HepG2 (cell line): Measurements from ENCODE around the gene SPATA7. TPM values are rescaled to one million over a fixed set of nuclear protein-coding genes. Genes with fewer than 3 reads are reported as not detected.
A peak's percentile ranks its signal among the peaks of the same experiment; 100 is the strongest.

Experiments
- ATAC-seq: fragments of 200-7000 bp; cut with Tn5 transposase; 3 replicates; pipeline ENCODE4 v1.9.1; 2020; ENCODE audit warnings: mild to moderate bottlenecking, moderate library complexity
- BruUV-seq: library from RNA; stranded (reverse); fragments of 400-500 nt; replicated peaks from 2 replicates; lab custom pipeline; 2021; lab: Mats Ljungman, UMichigan
- CTCF ChIA-PET: fragments of 300-600 bp; formaldehyde crosslinking; extraction: SDS; loops from one replicate; lab custom pipeline; 2021; ENCODE audit warnings: low total read pairs, inconsistent platforms, low intra/inter-chr PET ratio; lab: Yijun Ruan, JAX
- POLR2A ChIA-PET: fragments of 350-600 bp; sonication (Branson Sonifier 250); formaldehyde crosslinking; loops from one replicate; lab custom pipeline; 2020; ENCODE audit warnings: antibody characterized with exemption, inconsistent platforms; lab: Yijun Ruan, JAX
- DNase-seq: peaks from one replicate; pipeline ENCODE4 v3.0.0-alpha.2; 2015; ENCODE audit warnings: low spot score
- FAIRE-seq: peaks from 3 replicates; lab custom pipeline; 2011; peaks lifted over from hg19 to GRCh38; lab: Jason Lieb, UNC
- H2AFZ ChIP-seq: one replicate; pipeline ENCODE4 v1.6.1; 2011; ENCODE audit warnings: low read length, inconsistent platforms
- H3K27ac ChIP-seq: fragments of 300-600 bp; 3 replicates; pipeline ENCODE4 v1.8.0; 2011; ENCODE audit warnings: mixed run types, mild to moderate bottlenecking, mixed read lengths, low read length, inconsistent platforms; ENCODE audit not compliant: insufficient read depth; ENCODE audit errors: extremely low read length
- H3K27me3 ChIP-seq, 2 experiments: fragments of 200-600 bp in 1 of 2; 2 replicates in 1 of 2; 3 replicates in 1 of 2; pipeline versions ENCODE4 v1.6.0 to v1.8.0; 2011; ENCODE audit warnings: low read length in 2 of 2, mild to moderate bottlenecking in 2 of 2, moderate library complexity in 2 of 2, inconsistent platforms in 1 of 2; ENCODE audit not compliant: insufficient read depth in 2 of 2, control insufficient read depth in 1 of 2
- H3K36me3 ChIP-seq, 2 experiments: fragments of 200-600 bp in 1 of 2; replicated peaks in 1 of 2; 2 replicates in 1 of 2; 3 replicates in 1 of 2; pipeline versions ENCODE4 v1.5.1 to v1.8.0; 2011; ENCODE audit warnings: low read length in 2 of 2, inconsistent platforms in 1 of 2; ENCODE audit not compliant: insufficient read depth in 2 of 2, control insufficient read depth in 1 of 2
- H3K4me1 ChIP-seq: 2 replicates; pipeline ENCODE4 v1.5.1; 2012; ENCODE audit warnings: low read length, inconsistent platforms; ENCODE audit not compliant: insufficient read depth
- H3K4me2 ChIP-seq: 2 replicates; pipeline ENCODE4 v1.6.0; 2011; ENCODE audit warnings: low read depth, low read length, inconsistent platforms
- H3K4me3 ChIP-seq, 3 experiments: fragments of 200-600 bp in 1 of 3; sonication (generic), shearing (Covaris generic) in 1 of 3; replicated peaks in 1 of 3; 2 replicates each; pipeline ENCODE4 v1.5.1; 2011 to 2016; ENCODE audit warnings: low read length in 3 of 3, inconsistent platforms in 2 of 3, low read depth in 2 of 3, mild to moderate bottlenecking in 2 of 3, control low read depth in 1 of 3, mixed read lengths in 1 of 3; ENCODE audit not compliant: insufficient read depth in 1 of 3
- H3K79me2 ChIP-seq: one replicate; pipeline ENCODE4 v1.6.1; 2011; ENCODE audit warnings: low read length, inconsistent platforms; ENCODE audit not compliant: insufficient read depth
- H3K9ac ChIP-seq: 2 replicates; pipeline ENCODE4 v1.6.0; 2011; ENCODE audit warnings: mild to moderate bottlenecking, low read depth, low read length, inconsistent platforms; ENCODE audit not compliant: insufficient read depth
- H3K9me3 ChIP-seq: 2 replicates; pipeline ENCODE4 v1.5.1; 2012; ENCODE audit warnings: mild to moderate bottlenecking, low read length
- H4K20me1 ChIP-seq: 2 replicates; pipeline ENCODE4 v1.6.0; 2011; ENCODE audit warnings: inconsistent platforms, mild to moderate bottlenecking, low read length, moderate library complexity; ENCODE audit not compliant: insufficient read depth
- ARID5B ChIP-seq: IDR thresholded peaks from 2 replicates; pipeline ENCODE4 v1.4.0; 2020; ENCODE audit warnings: mild to moderate bottlenecking, missing genetic modification reagents
- CREBL2 ChIP-seq: sonication (generic); formaldehyde crosslinking; IDR thresholded peaks from 2 replicates; pipeline ENCODE4 v1.8.1; 2023; ENCODE audit warnings: missing genetic modification reagents, mild to moderate bottlenecking, borderline replicate concordance
- MBD4 ChIP-seq: IDR thresholded peaks from 2 replicates; pipeline ENCODE4 v1.6.1; 2012; ENCODE audit warnings: low read length, inconsistent platforms, borderline replicate concordance
- NR2F6 ChIP-seq, 2 experiments: IDR thresholded peaks; 2 replicates each; pipeline ENCODE4 v1.6.1; 2016; ENCODE audit warnings: antibody characterized with exemption in 1 of 2, mild to moderate bottlenecking in 1 of 2
- RARA ChIP-seq: IDR thresholded peaks from 2 replicates; pipeline ENCODE4 v1.6.1; 2016; ENCODE audit warnings: missing genetic modification reagents, missing compliant biosample characterization
- RELA ChIP-seq: sonication (generic); formaldehyde crosslinking; IDR thresholded peaks from 2 replicates; pipeline ENCODE4 v1.4.0; 2020; ENCODE audit warnings: missing genetic modification reagents
- SALL1 ChIP-seq: sonication (generic); formaldehyde crosslinking; IDR thresholded peaks from 2 replicates; pipeline ENCODE4 v1.8.0; 2022; ENCODE audit warnings: mild to moderate bottlenecking, missing genetic modification reagents
- ZBTB38 ChIP-seq: sonication (generic); formaldehyde crosslinking; IDR thresholded peaks from 2 replicates; pipeline ENCODE4 v1.5.1; 2020; ENCODE audit warnings: mild to moderate bottlenecking, missing genetic modification reagents
- ZNF281 ChIP-seq: sonication (generic); formaldehyde crosslinking; IDR thresholded peaks from 2 replicates; pipeline ENCODE4 v1.4.0; 2020; ENCODE audit warnings: missing genetic modification reagents, borderline replicate concordance
- ZNF496 ChIP-seq: sonication (generic); formaldehyde crosslinking; IDR thresholded peaks from 2 replicates; pipeline ENCODE4 v1.8.1; 2023; ENCODE audit warnings: mild to moderate bottlenecking, moderate library complexity, missing genetic modification reagents; ENCODE audit not compliant: insufficient replicate concordance
- ZNF605 ChIP-seq: sonication (generic); formaldehyde crosslinking; IDR thresholded peaks from 2 replicates; pipeline ENCODE4 v1.8.0; 2022; ENCODE audit warnings: mild to moderate bottlenecking, missing genetic modification reagents
- WGBS: methylation state at CpG from one replicate; pipeline ENCODE4 v1.1.6; 2017; ENCODE audit warnings: low lambda C conversion rate; 5-methylcytosine and 5-hydroxymethylcytosine counted together
- in situ Hi-C: cut with HindIII; loops from 2 replicates; pipeline ENCODE4 v1.10.0; 2017; ENCODE audit warnings: low pct_unique_long_range_greater_than_20kb; ENCODE audit not compliant: extremely low pct_ligation_motif_present
- intact Hi-C: fragments of 100-400 bp; cut with micrococcal nuclease; formaldehyde crosslinking; loops from one replicate; pipeline ENCODE4 v1.10.0; 2022; ENCODE audit not compliant: unreplicated experiment
- polyA plus RNA-seq, 8 experiments: library from polyadenylated mRNA; depleted of rRNA in 3 of 8; stranded (reverse) in 7 of 8; unstranded in 1 of 8; fragments of >200 nt; fragmentation: Illumina TruSeq in 4 of 8; extraction: Trizol in 4 of 8; gene quantifications; 2 replicates each; pipeline versions ENCODE4 v1.2.1 to v1.2.3, GENCODE V29; 2011 to 2016; ENCODE audit warnings: low read depth in 4 of 8, missing spikeins in 1 of 8, mixed read lengths in 1 of 8; ENCODE audit not compliant: insufficient read depth in 1 of 8
- total RNA-seq, 5 experiments: library from RNA; depleted of rRNA; stranded (reverse); fragments of >200 nt; fragmentation: Illumina TruSeq; extraction: Trizol; gene quantifications; 2 replicates each; pipeline ENCODE4 v1.2.3, GENCODE V29; 2016; ENCODE audit warnings: low read depth in 1 of 5
- TF ChIP-seq, protein P1 (sequence below): sonication (generic); formaldehyde crosslinking; conservative IDR thresholded peaks from 2 replicates; pipeline ENCODE4 v1.4.0; 2020; ENCODE audit warnings: missing genetic modification reagents

The SPATA7 gene
- total and polyA plus RNA-seq, 2 of the 13 experiments (the other 11 are each of a cell fraction or from before 2014, with no cell fraction given): 3.6 to 5.5 TPM

- Histone ChIP-seq H3K27me3 (no peaks in the 10 kb centered on the region), H3K27ac (no peak overlapping the region), H3K4me2 (0 out of 2 replicates have a peak overlapping the region, but pooled peaks have one; percentile 5), H3K36me3 (no peaks in the 10 kb centered on the region), H2AFZ (no peak overlapping the region), H4K20me1 (no peaks in the 10 kb centered on the region), H3K9ac (no peak overlapping the region), H3K9me3 (peaks cover 20% of the 10 kb centered on the region), H3K79me2 (no peaks in the 10 kb centered on the region), H3K4me3 (no peak overlapping the region), H3K4me1 (peaks cover 13% of the 10 kb centered on the region)
- ATAC-seq (peak; percentile 75), DNase-seq (peak; percentile 67), FAIRE-seq (no peak)
- WGBS: 58% methylated on average over 5 of the region's 5 CpGs
- intact Hi-C loops (loop anchor here (2.0 kb wide), 1 partner anchor 26 kb away; the partner anchor contains the start of gene SPATA7), in situ Hi-C loops (no loop called here)
- ChIA-PET POLR2A (no interaction called here), CTCF (no interaction called here)
- BruUV-seq: no TSS peak
- TF ChIP-seq SALL1 (CRISPR knock-in tag) (peak; percentile 28; the same call in 1 of the 2 replicates), MBD4 (no peak), ZNF496 (CRISPR knock-in tag) (no peak), RELA (CRISPR knock-in tag) (no peak), ZNF605 (no peak), RARA (CRISPR knock-in tag) (peak; percentile 30; the same call in 1 of the 2 replicates), NR2F6 (IDR thresholded peaks at IDR 0.05) (no peak), NR2F6 (CRISPR knock-in tag; IDR thresholded peaks at IDR 0.05) (0 out of 2 replicates have a peak, but pooled peaks have one; percentile 14), ARID5B (CRISPR knock-in tag) (peak; percentile 52; the same call in 1 of the 2 replicates), CREBL2 (CRISPR knock-in tag) (no peak), ZNF281 (CRISPR knock-in tag) (peak; percentile 83; the same call in 1 of the 2 replicates), ZBTB38 (CRISPR knock-in tag) (peak; percentile 31; the same call in 1 of the 2 replicates)
- TF ChIP-seq, protein P1, sequence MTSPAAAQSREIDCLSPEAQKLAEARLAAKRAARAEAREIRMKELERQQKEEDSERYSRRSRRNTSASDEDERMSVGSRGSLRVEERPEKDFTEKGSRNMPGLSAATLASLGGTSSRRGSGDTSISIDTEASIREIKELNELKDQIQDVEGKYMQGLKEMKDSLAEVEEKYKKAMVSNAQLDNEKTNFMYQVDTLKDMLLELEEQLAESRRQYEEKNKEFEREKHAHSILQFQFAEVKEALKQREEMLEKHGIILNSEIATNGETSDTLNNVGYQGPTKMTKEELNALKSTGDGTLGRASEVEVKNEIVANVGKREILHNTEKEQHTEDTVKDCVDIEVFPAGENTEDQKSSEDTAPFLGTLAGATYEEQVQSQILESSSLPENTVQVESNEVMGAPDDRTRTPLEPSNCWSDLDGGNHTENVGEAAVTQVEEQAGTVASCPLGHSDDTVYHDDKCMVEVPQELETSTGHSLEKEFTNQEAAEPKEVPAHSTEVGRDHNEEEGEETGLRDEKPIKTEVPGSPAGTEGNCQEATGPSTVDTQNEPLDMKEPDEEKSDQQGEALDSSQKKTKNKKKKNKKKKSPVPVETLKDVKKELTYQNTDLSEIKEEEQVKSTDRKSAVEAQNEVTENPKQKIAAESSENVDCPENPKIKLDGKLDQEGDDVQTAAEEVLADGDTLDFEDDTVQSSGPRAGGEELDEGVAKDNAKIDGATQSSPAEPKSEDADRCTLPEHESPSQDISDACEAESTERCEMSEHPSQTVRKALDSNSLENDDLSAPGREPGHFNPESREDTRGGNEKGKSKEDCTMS: no peak
Observed at GRCh38 chr14:88411039-88411438, 25.6 kb downstream of the SPATA7 start.
